Measurements from ENCODE around the gene ACSS1. TPM values are rescaled to one million over a fixed set of nuclear protein-coding genes. Genes with fewer than 3 reads are reported as not detected.

Gene ACSS1
- total and polyA plus RNA-seq, 2 of the 8 experiments (the other 6 are each of a cell fraction or from before 2014, with no cell fraction given) = 2.6 to 3.4 TPM

GRCh38 chr20:25058847-25059810 is 1.2 kb upstream of the ACSS1 start:
- Histone ChIP-seq H3K9ac (replicated peaks in 1 of 4; ENCODE audit: extremely low read depth in 1 of 4, low read depth in 3 of 4, low read length in 3 of 4) (no peak overlapping the region), H2BK12ac (ENCODE audit: low read depth, low read length) (peak overlapping the region; percentile 54; the same call in 1 of the 2 replicates), H2BK15ac (ENCODE audit: low read length) (no peak overlapping the region), H2BK5ac (ENCODE audit: low read depth, low read length) (no peak overlapping the region), H3K79me2 (ENCODE audit: control insufficient read depth in 1 of 2, insufficient read depth in 2 of 2, low read length in 2 of 2) (no peaks in the 10 kb centered on the region), H3K4me3 (ENCODE audit: extremely low read depth in 1 of 4, insufficient read depth in 2 of 4, low read depth in 3 of 4, low read length in 4 of 4) (peak overlapping the region in 1 of 4 experiments; percentile 64; a peak in 2 of 8 replicates), H3K23ac (ENCODE audit: insufficient read length) (no peak overlapping the region), H2AFZ (ENCODE audit: low read length) (peak overlapping the region; percentile 43; the same call in 1 of the 2 replicates), H3K14ac (ENCODE audit: insufficient read length) (no peak overlapping the region), H3K36me3 (ENCODE audit: control insufficient read depth in 2 of 4, insufficient read depth in 4 of 4, low read length in 3 of 4) (no peaks in the 10 kb centered on the region), H4K5ac (ENCODE audit: insufficient read length, low read depth, low read length) (no peak overlapping the region), H4K91ac (replicated peaks; ENCODE audit: insufficient read length, low read length) (no peak overlapping the region), H3K27me3 (replicated peaks in 1 of 4; ENCODE audit: control insufficient read depth in 3 of 4, extremely low read depth in 1 of 4, insufficient read depth in 3 of 4, low read length in 3 of 4) (peaks cover 21 to 73% (median 60%) of the 10 kb centered on the region in 4 experiments), H3K4me1 (replicated peaks in 1 of 4; ENCODE audit: control insufficient read depth in 3 of 4, insufficient read depth in 4 of 4, low read length in 3 of 4) (peaks cover 0 to 12% (median 4%) of the 10 kb centered on the region in 4 experiments; a peak in 5 of 7 replicates), H3K4ac (replicated peaks; ENCODE audit: insufficient read length, low read depth, low read length) (no peak overlapping the region), H3K18ac (ENCODE audit: extremely low read depth, low read length) (no peak overlapping the region), H3K27ac (ENCODE audit: low read depth, low read length) (no peak overlapping the region), H3K56ac (replicated peaks; ENCODE audit: insufficient read length, low read depth, low read length) (no peak overlapping the region), H2BK120ac (replicated peaks; ENCODE audit: low read depth, low read length) (no peak overlapping the region), H4K20me1 (replicated peaks in 1 of 2; ENCODE audit: control insufficient read depth in 1 of 2, insufficient read depth in 2 of 2, low read length in 2 of 2) (no peaks in the 10 kb centered on the region), H3K4me2 (ENCODE audit: insufficient read depth in 1 of 2, low read depth in 2 of 2, low read length in 2 of 2) (peak overlapping the region; percentile 70 to 73), H3K9me3 (ENCODE audit: insufficient read depth in 2 of 2, low read depth in 1 of 2, low read length in 1 of 2) (no peaks in the 10 kb centered on the region; a peak in 1 of 4 replicates), H2BK20ac (ENCODE audit: low read length) (no peak overlapping the region), H2AK5ac (ENCODE audit: low read depth, low read length) (no peak overlapping the region), H4K8ac (ENCODE audit: extremely low read depth, insufficient read depth, low read length) (0 out of 2 replicates have a peak overlapping the region, but pooled peaks have one; percentile 70), H3K23me2 (ENCODE audit: low read depth, low read length) (peaks cover 13% of the 10 kb centered on the region; the same call in 1 of the 2 replicates), H3K79me1 (ENCODE audit: low read depth, low read length) (no peaks in the 10 kb centered on the region)
- DNase-seq (ENCODE audit: low read depth in 1 of 2, low spot score in 2 of 2) (no peak), FAIRE-seq (no peak)
- ChIA-PET CTCF (ENCODE audit: partially characterized antibody) (interaction anchor here (0.6 to 9.1 kb wide), 11 partner anchors 19 to 187 kb away, joined by 3 to 121 read pairs (median 4); no protein-coding TSS in a partner anchor), POLR2A (ENCODE audit: partially characterized antibody) (no interaction called here)
- 55% methylated on average over 20 of the region's 20 CpGs; no CpG with 5 or more reads in 1 of the 2 experiments for WGBS, 2 experiments (ENCODE audit: extremely low coverage in 1 of 2, insufficient coverage in 1 of 2, insufficient read length in 1 of 2, insufficient replicate concordance in 2 of 2, low coverage in 1 of 2, low lambda C conversion rate in 2 of 2, missing lambda C conversion rate in 1 of 2)
- TF ChIP-seq EGR1 (IDR thresholded peaks at IDR 0.05; ENCODE audit: borderline replicate concordance, low read depth, low read length) (no peak), MAFK (IDR thresholded peaks at IDR 0.05; ENCODE audit: low read depth, low read length) (no peak), EZH2 (IDR thresholded peaks at IDR 0.05; ENCODE audit: low read depth, low read length, severe bottlenecking) (no peak), CBX8 (IDR thresholded peaks at IDR 0.05; ENCODE audit: borderline replicate concordance, low read depth, low read length) (no peak)
- TF ChIP-seq, protein P1, sequence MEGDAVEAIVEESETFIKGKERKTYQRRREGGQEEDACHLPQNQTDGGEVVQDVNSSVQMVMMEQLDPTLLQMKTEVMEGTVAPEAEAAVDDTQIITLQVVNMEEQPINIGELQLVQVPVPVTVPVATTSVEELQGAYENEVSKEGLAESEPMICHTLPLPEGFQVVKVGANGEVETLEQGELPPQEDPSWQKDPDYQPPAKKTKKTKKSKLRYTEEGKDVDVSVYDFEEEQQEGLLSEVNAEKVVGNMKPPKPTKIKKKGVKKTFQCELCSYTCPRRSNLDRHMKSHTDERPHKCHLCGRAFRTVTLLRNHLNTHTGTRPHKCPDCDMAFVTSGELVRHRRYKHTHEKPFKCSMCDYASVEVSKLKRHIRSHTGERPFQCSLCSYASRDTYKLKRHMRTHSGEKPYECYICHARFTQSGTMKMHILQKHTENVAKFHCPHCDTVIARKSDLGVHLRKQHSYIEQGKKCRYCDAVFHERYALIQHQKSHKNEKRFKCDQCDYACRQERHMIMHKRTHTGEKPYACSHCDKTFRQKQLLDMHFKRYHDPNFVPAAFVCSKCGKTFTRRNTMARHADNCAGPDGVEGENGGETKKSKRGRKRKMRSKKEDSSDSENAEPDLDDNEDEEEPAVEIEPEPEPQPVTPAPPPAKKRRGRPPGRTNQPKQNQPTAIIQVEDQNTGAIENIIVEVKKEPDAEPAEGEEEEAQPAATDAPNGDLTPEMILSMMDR (IDR thresholded peaks at IDR 0.05; ENCODE audit: control extremely low read depth in 1 of 3, insufficient read depth in 1 of 3, low read depth in 1 of 3, low read length in 3 of 3) = no peak
